Ascending aorta (tissue), 2 donors: Measurements from ENCODE around the gene SSMEM1. TPM values are rescaled to one million over a fixed set of nuclear protein-coding genes. Genes with fewer than 3 reads are reported as not detected.
"Not testable (repeated sequence)": the region's sequence is repeated elsewhere in the genome, so short reads cannot be mapped to it uniquely, and the experiment has no call there.

Source experiments
- DNase-seq, 2 donors: peaks; one replicate each; pipeline ENCODE4 v3.0.0-alpha.2; 2019; ENCODE audit warnings: low spot score in 2 of 2
- H3K27ac ChIP-seq, 2 donors: fragments of 200-600 bp; sonication (generic); one replicate each; pipeline ENCODE4 v1.5.1; 2016 to 2017; ENCODE audit warnings: mild to moderate bottlenecking in 1 of 2
- H3K27me3 ChIP-seq: fragments of 200-600 bp; sonication (generic); one replicate; pipeline ENCODE4 v1.5.1; 2017
- H3K36me3 ChIP-seq, 2 donors: fragments of 200-600 bp; sonication (generic); one replicate each; pipeline ENCODE4 v1.5.1; 2016
- H3K4me1 ChIP-seq, 2 donors: fragments of 200-600 bp; sonication (generic); one replicate each; pipeline ENCODE4 v1.5.1; 2016 to 2017; ENCODE audit warnings: mild to moderate bottlenecking in 1 of 2
- H3K4me3 ChIP-seq, 2 donors: fragments of 200-600 bp; sonication (generic); one replicate each; pipeline ENCODE4 v1.5.1; 2016 to 2017; ENCODE audit warnings: mild to moderate bottlenecking in 1 of 2
- H3K9me3 ChIP-seq, 2 donors: fragments of 200-600 bp; sonication (generic); one replicate each; pipeline ENCODE4 v1.5.1; 2016
- intact Hi-C: fragments of 100-400 bp; cut with DNase I; formaldehyde crosslinking; loops from one replicate; pipeline ENCODE4 v1.15.1; 2023
- total RNA-seq: library from RNA; depleted of rRNA; stranded (reverse); fragments of >200 nt; gene quantifications from one replicate; pipeline ENCODE4 v1.1.0, GENCODE V29; 2016
- TF ChIP-seq, protein P1 (sequence below), 3 experiments: fragments of 200-600 bp in 2 of 3; fragments of 450-650 bp in 1 of 3; sonication (generic) in 2 of 3; IDR thresholded peaks; one replicate each; pipeline ENCODE4 v1.5.1; 2016 to 2019; ENCODE audit warnings: antibody characterized with exemption in 3 of 3, mild to moderate bottlenecking in 1 of 3, moderate library complexity in 1 of 3

Gene SSMEM1
- total RNA-seq, 1 donor from 2014 or later = not detected

DNA sequence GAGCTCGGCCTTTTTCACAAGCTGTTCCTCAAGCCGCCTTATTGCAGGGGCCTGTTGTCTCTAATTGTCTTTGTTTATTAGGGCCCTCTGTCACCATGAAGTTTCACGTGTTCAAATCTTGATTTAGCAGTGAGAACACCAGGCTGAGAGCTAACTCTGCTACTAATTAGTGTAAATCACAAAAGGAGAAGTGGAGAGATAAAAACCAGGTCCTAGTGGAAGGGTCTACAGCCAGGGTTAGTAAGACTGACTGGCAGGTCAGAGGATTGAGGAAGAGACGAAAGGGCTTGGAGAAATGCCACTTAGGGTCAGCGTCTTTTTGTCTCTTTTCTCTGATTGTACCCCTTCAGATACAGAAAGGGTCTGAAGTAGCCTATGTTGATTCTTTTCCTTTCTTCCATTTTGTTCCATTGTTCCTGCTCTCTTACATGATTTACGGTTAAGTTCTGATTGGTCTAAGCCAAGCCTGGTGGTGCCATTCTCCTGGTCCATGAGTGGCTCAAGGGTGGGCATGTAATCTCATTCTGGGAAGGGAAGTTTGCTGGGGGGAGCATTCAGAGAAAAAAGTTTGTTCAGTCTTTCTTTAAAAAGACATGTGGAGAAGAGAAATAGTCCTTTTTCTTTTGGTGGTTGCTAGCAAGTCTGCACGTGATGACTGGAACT lies 21.3 kb downstream of the SSMEM1 start:
- H3K9me3 ChIP-seq = no peaks in the 10 kb centered on the region
- intact Hi-C loops = no loop called here
- H3K4me3 ChIP-seq = no peak overlapping the region
- H3K27me3 ChIP-seq = no peaks in the 10 kb centered on the region
- no peak for DNase-seq
- TF ChIP-seq, protein P1, sequence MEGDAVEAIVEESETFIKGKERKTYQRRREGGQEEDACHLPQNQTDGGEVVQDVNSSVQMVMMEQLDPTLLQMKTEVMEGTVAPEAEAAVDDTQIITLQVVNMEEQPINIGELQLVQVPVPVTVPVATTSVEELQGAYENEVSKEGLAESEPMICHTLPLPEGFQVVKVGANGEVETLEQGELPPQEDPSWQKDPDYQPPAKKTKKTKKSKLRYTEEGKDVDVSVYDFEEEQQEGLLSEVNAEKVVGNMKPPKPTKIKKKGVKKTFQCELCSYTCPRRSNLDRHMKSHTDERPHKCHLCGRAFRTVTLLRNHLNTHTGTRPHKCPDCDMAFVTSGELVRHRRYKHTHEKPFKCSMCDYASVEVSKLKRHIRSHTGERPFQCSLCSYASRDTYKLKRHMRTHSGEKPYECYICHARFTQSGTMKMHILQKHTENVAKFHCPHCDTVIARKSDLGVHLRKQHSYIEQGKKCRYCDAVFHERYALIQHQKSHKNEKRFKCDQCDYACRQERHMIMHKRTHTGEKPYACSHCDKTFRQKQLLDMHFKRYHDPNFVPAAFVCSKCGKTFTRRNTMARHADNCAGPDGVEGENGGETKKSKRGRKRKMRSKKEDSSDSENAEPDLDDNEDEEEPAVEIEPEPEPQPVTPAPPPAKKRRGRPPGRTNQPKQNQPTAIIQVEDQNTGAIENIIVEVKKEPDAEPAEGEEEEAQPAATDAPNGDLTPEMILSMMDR (IDR thresholded peaks at IDR 0.05) = no peak
- H3K27ac ChIP-seq = no peak overlapping the region
- no peaks in the 10 kb centered on the region for H3K4me1 ChIP-seq
- no peaks in the 10 kb centered on the region for H3K36me3 ChIP-seq

DNA sequence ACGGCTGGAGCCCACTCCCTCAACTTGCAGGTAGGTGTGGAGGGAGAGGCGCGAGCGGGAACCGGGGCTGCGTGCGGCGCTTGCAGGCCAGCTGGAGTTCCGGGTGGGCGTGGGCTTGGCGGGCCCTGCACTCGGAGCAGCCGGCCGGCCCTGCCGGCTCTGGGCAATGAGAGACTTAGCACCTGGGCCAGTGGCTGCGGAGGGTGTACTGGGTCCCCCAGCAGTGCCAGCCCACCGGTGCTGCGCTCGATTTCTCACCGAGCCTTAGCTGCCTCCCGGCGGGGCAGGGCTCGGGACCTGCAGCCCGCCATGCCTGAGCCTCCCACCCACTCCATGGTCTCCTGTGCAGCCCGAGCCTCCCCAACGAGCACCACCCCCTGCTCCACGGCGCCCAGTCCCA lies 22.3 kb downstream of the SSMEM1 start:
- H3K27me3 ChIP-seq, H3K36me3 ChIP-seq, intact Hi-C loops, H3K4me3 ChIP-seq, DNase-seq, H3K9me3 ChIP-seq, H3K27ac ChIP-seq, H3K4me1 ChIP-seq: not testable (repeated sequence)

DNA sequence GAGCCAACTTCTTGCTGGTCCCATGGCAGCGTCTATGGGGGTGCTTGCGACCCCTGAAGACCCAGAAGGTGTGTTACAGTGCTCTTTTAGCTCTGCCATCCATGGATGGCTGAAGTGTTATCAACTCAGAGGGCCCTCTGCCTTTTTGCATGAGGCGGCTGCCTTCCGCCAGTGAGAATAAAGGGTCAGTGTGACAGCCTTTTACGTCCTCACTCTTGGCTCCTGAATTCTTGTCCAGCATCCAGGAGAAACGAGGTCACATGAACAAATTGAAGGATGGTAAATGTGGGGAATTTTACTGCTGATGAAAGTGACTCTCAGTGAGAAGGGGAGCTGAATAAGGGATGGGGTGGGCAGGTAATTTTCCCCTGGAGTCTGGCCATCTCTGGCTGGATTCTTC lies 24.1 kb downstream of the SSMEM1 start:
- TF ChIP-seq, protein P1 (IDR thresholded peaks at IDR 0.05) = no peak
- intact Hi-C loops = no loop called here
- H3K36me3 ChIP-seq = no peaks in the 10 kb centered on the region

DNA sequence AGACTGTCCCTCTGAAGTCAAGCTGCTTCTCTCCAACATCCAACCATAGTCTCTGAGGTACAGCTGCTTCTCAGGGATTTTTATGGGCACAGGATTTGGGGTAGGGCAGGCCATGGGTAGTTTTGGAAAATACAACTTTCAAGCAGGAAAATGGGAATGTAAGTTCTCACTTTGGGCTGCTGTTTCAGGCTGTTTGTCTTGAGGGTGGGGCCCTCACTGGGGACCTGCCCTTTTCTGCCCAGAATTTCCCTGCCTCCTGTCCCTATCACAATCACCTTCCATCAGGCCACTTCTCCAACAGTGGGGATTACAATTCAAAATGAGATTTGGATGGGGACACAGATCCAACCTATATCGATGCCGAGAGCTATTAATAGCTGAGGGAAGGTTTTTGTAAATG lies 24.5 kb downstream of the SSMEM1 start:
- Histone ChIP-seq H3K4me3 (no peak overlapping the region), H3K27me3 (no peaks in the 10 kb centered on the region), H3K9me3 (no peaks in the 10 kb centered on the region), H3K4me1 (no peaks in the 10 kb centered on the region), H3K27ac (no peak overlapping the region), H3K36me3 (no peaks in the 10 kb centered on the region)
- intact Hi-C loops = no loop called here
- TF ChIP-seq, protein P1 (IDR thresholded peaks at IDR 0.05) = no peak
- no peak for DNase-seq

More for the DNA sequence above, 24.1 kb downstream of the SSMEM1 start:
- H3K4me3 ChIP-seq = no peak overlapping the region
- DNase-seq = no peak
- H3K4me1 ChIP-seq = no peaks in the 10 kb centered on the region
- no peaks in the 10 kb centered on the region for H3K27me3 ChIP-seq
- H3K9me3 ChIP-seq = no peaks in the 10 kb centered on the region
- no peak overlapping the region for H3K27ac ChIP-seq

DNA sequence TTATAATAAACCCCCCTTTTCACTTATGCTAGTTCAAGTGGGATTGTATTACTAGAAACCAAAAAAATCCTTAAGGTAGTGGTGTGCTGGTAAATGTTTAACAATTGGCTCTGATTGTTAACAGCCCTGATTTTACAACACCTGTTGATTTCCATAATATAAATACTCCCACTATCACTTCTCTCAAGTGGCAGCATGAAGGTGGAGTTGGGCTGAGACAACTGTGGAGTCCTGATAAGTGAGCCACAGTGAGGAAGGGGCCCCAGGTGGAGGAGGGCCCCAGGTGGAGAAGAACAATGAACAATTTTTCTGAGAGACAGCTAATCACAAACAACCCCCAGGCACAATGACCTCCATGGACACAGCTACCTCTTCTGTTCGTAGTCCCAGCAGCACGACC lies 26.4 kb downstream of the SSMEM1 start:
- Histone ChIP-seq H3K4me3 (no peak overlapping the region), H3K4me1 (no peaks in the 10 kb centered on the region), H3K27me3 (no peaks in the 10 kb centered on the region), H3K36me3 (no peaks in the 10 kb centered on the region), H3K9me3 (no peaks in the 10 kb centered on the region), H3K27ac (no peak overlapping the region)
- TF ChIP-seq, protein P1 (IDR thresholded peaks at IDR 0.05) = no peak
- no peak for DNase-seq
- intact Hi-C loops = no loop called here

DNA sequence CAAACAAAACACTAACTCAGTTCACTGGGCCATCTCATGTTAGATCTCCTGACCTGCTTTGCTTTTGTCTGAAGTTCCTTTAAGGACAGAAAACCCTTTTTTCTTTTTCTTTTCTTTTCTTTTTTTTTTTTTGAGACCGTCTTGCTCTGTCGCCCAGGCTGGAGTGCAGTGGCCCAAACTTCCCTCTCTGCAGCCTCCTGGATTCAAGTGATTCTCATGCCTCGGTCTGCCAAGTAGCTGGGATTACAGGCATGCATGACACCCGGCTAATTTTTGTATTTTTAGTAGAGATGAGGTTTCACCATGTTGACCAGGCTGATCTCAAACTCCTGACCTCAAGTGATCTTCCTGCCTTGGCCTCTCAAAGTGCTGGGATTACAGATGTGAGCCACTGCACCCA lies 28.7 kb downstream of the SSMEM1 start:
- not testable (repeated sequence) for H3K27me3 ChIP-seq

DNA sequence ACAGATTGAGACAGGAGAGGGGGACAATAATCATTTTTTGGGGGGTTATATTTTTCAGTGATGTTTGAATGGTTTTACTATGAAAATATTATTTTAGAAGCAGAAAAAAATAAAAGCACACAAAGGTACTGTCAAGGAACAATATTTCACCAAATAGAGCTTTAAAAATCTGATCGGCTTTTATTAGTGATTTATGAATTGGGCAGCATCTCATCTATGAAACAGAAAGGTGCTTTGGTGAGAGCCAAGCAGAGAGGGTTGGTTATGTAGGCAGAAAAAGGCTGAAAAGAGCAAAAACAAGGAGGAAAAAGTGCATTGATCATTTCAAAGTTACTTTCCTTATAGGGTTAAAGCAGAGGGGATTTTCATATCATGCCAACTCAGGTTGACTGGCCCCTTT lies 32.6 kb downstream of the SSMEM1 start:
- H3K9me3 ChIP-seq = no peaks in the 10 kb centered on the region
- DNase-seq = no peak
- H3K27me3 ChIP-seq = no peaks in the 10 kb centered on the region
- no peak overlapping the region for H3K27ac ChIP-seq
- intact Hi-C loops = loop anchor here (5.0 kb wide), 1 partner anchor 592 kb away; no protein-coding TSS in a partner anchor
- no peak overlapping the region for H3K4me3 ChIP-seq
- no peaks in the 10 kb centered on the region for H3K36me3 ChIP-seq
- TF ChIP-seq, protein P1 (IDR thresholded peaks at IDR 0.05) = no peak
- H3K4me1 ChIP-seq = no peaks in the 10 kb centered on the region

More for the DNA sequence above, 28.7 kb downstream of the SSMEM1 start:
- intact Hi-C loops, H3K4me1 ChIP-seq, H3K36me3 ChIP-seq, H3K27ac ChIP-seq, H3K9me3 ChIP-seq, DNase-seq, H3K4me3 ChIP-seq: not testable (repeated sequence)
